Kidney glomerular epithelial cell (primary cell): ENCODE data around the gene TMOD2.
"Not testable (repeated sequence)": the region's sequence is repeated elsewhere in the genome, so short reads cannot be mapped to it uniquely, and the experiment has no call there.

Source experiments
- DNase-seq: peaks from one replicate; lab custom pipeline; 2025; lab: John Stamatoyannopoulos, UW

Gene TMOD2

GRCh38 chr15:51775967-51776816, 24.8 kb downstream of the TMOD2 start:
- DNase-seq = peak; percentile 43

GRCh38 chr15:51776952-51777569, 25.7 kb downstream of the TMOD2 start:
- peak; percentile 65 for DNase-seq

GRCh38 chr15:51780636-51781035, 29.2 kb downstream of the TMOD2 start:
- no peak for DNase-seq

DNA sequence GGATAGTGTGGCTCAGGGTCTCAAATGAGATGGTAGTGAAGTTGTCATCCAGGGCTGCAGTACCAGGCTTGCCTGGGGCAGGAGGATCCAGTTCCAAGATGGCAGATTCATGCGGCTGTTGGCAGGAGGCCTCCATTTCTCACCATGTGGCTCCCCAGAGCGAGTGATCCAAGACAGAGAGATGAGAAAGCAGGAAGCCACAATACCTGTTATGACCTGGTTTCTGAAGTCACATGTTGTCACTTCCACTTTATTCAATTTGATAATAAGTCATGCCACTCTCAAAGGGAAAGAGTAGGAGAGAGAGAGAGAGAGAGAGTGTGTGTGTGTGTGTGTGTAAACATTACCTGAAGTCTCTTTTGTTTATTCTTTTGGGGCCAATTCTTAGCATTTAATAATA, 30.1 kb downstream of the TMOD2 start:
- DNase-seq = no peak

DNA sequence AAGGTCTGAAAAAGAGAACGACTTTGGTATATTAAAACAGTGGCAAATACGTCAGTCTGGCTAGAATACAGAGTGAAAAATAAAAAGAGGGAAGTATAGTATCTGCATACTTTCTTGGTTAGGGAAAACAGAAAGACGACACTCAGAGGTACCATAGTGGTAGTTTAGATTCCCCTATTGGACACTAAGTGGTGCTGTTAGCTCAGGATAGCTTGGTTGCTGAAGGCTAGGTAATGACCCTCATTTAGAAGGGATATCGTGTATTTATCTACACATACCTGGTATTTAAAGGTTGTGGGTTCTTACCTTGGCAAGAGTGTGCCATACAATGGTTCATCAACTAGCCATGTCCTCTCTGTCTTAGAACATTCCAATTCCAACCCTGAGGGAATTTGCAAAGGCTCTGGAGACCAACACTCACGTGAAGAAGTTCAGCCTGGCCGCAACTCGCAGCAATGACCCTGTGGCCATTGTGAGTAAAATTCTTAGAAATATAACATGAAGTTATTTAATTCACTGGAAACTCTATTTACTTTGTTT, 31.0 kb downstream of the TMOD2 start:
- DNase-seq = no peak

- no peak for DNase-seq
Measured at GRCh38 chr15:51783967-51784366, 32.6 kb downstream of the TMOD2 start.

GRCh38 chr15:51787130-51787529, 35.7 kb downstream of the TMOD2 start:
- DNase-seq = not testable (repeated sequence)

DNA sequence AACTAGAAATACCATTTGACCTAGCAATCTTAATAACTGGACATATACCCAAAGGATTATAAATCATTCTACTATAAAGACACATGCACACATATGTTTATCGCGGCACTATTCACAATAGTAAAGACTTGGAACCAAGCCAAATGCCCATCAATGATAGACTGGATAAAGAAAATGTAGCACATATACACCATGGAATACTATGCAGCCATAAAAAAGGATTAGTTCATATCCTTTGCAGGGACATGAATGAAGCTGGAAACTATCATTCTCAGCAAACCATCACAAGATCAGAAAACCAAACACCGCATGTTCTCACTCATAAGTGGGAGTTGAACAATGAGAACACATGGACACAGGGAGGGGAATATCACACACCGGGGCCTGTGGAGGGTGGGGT, 41.1 kb downstream of the TMOD2 start:
- DNase-seq = not testable (repeated sequence)

DNA sequence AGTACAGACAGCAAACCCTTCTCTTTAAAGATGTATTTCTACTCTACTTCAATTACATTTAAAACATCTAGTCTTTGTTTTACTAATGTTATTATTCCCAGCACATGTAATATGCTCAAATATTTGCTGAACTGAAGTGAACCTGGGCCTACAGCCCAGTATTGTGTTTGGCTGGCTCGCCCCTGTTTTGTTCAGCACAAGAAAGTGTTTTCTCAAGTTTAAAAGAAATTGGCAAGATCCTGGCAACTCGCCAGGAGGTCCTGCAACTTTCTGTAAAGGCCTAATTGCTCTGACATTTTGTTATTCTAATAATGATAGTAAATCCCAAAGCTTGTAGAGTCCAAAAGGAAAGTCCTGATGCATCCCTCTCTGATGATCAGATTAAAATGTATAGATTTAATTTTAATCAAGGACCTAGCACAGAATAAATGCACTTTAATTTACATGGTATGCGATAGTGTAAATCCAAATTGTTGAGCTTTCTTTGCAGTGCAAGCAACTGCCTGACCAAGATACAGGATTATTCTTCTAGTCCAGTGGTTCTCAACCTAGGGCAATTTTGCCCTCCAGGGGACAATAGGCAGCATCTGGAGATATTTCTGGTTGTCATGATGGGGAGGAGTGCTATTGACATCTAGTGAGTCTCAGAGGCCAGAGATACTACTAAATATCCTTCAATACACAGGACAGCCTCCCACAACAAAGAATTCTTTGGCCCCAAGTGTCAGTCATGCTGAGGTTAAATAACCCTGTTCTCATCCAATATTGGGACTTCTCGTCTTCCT, 42.3 kb downstream of the TMOD2 start:
- DNase-seq = no peak

DNA sequence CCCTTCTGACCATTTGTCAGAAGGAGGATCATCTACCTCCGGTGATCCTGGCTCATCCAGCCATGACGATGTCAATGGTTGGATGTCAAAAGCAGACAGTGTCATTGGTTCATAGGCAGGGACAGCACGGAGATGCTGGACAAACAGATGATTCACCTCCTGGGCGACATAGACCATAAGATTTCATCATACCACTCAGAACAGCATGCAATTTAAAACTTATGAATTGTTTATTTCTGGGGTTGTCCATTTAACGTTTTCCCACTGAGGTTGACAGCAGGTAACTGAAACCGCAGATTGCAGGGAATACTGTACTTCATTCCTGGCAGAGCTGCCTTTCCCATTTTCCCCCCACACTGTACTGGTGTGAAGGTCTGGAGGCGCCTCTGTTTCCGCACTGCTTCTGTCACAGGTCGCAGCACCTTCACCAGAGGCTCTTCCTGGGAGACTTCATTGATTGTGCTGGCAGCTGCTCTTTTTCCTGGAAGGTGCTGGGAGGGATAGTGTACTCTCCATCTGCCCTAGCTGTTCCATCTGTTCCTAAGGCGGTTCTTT, 45.5 kb downstream of the TMOD2 start:
- DNase-seq = peak; percentile 10

DNA sequence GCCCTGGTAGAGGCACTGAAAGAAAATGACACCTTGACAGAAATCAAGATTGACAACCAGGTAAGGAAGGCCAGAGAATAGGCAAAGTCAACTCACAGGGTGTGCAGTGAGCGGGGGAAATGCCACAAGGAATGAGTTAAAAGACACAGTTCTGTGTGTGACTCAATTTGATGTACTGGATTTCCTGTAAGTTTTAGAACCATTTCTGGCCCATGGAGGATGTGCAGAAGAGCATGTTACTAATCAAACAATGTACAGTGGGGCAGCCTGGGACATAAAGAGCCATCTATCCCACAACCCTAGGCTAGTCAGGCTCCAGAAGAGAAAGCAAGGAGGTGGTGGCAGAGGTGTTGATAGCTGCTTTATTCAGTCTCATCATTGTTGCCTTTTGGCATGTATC, 46.9 kb downstream of the TMOD2 start:
- no peak for DNase-seq

DNA sequence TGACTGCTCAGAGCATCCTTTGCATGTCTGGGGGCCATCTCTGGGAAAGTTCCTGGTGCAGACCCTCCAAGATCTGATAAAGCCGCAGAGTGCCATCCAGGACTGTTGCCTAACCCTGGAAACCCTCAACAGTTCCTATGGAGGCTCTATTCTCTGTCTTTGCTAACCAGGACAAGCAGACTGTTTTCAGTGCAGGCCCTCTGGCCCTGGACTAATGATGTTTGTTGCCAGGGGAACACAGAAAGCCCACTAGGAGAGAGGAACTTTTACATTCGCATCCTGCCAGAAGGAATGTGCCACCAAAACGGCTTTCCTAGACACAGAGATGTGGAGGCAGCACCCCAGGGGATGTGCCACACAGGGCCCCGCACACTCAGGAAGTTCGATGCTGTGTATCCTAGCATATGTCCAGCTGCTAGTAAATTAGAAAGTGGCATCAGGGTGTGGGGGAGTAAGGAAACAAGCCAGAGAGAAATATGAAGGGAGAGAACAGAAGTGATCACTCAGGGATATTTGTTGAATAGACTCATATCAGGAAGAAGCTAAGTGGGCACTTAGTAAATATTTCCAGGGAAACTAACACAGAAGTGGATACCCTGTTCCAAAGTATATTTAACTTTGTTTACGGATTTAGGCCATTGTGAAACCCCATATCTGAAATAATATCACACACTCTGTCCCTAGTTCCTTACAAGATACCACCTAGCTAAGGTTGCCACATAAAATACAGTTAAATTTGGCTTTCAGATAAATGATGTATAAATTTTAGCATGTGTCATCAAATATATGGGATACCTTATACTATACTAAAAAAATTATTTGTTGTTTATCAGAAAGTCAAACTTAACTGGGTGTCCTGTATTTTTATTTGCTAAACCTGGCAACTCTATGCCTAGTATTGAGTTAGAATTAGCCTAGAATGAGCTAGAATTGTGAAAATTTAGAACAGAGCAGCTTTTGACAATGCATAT, 48.2 kb downstream of the TMOD2 start:
- no peak for DNase-seq

DNA sequence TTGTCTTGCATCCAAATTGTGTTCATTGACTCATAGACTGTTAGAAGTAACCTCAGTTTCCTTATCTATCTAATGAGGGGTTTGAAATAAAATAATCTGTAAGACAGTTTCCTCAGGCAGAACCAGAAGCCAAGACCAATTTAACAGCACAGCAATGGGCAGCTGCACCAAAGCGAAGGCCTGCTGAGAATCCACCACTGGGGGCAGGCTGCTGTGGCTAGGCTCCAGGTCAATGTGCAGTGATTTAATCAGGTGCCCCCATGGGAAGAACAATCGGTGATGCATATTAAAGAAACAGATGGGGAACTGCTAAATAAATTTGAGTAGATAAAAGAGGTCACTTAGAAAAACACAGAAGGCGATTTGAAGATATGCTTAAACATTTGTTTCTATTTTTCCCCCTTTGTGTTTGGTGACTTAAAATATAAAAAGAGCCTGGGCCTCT, 50.0 kb downstream of the TMOD2 start:
- no peak for DNase-seq

DNA sequence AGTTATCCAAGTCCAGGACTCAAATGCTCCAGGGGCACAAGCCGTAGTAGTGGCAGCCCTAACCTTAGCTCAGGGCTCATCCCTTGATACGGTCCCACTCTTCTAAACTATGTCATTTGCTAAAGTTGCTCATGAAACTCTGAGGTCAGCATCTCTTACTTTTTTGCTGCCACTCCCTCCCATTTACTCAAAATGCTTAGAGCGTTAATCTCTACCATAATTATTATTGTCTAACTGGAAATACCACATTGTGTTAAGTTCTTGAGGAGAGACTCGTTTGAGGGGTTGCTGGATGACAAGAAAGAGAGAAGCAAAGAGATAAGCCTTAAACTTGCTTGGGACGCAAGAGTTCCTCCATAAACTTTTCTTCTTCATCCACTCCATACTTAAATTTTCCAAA, 51.2 kb downstream of the TMOD2 start:
- no peak for DNase-seq

- DNase-seq = no peak
Measured at GRCh38 chr15:51803965-51804364, 52.6 kb downstream of the TMOD2 start.

DNA sequence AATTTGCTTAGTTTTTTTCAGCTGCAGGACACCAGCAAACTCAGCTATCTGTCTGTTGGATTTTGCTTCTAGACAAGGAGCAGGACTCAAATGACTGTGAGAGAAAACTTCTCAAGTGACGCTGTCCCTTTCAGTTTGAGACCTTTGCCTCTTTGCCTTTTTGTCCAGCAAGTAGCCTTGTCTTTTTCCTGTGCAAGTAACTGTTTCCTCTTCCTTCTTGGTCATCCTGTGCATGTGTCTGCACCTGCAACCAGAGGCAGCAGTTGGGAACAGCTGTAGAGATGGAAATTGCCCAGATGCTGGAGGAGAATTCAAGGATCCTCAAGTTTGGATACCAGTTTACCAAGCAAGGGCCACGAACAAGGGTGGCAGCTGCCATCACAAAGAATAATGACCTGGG, 54.7 kb downstream of the TMOD2 start:
- no peak for DNase-seq

DNA sequence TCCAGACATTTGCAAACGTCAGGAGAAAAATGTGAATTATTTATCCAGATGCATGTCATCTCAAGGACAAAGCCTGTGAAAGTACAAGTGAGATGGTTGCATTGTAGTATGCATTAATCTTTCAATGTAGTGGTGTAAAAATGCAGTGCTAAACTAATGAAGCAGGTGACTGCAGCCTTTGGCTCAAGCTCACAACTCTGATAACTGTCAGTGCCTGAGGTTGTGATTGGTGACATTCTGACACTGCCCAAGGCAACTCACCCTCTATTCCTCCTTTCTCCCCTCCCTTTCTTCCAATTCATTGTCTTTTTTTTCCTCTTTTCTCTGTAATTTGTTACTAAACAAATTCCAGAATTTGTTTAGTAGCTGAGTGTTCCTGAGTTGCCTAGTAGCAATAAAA, 58.1 kb downstream of the TMOD2 start:
- DNase-seq = no peak

- no peak for DNase-seq
Measured at GRCh38 chr15:51812598-51812997, 61.2 kb downstream of the TMOD2 start.

GRCh38 chr15:51814606-51815005, 63.2 kb downstream of the TMOD2 start:
- no peak for DNase-seq

GRCh38 chr15:51816611-51817010, 65.2 kb downstream of the TMOD2 start:
- DNase-seq = no peak

DNA sequence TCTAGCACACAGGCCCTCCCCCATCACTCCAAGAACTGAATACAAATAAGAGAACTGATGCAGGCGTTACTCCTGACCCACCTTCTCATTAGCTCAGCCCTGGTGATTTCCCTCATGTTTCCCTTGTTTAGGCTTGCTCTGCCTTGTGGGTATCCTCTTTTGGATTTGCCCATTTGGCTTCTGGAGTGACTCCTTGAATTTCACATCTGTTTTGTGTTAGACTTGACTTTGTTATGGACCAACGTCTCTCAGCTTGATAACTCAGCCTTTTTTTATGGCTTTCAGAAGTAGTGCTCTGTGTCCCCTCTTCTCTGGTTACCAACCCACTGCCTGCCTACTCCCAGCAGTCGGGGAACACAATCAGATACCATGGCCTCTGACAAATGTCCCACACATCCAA, 66.8 kb downstream of the TMOD2 start:
- no peak for DNase-seq
